ENCODE measurements around the gene SESN3.
"Not testable (repeated sequence)": the region's sequence is repeated elsewhere in the genome, so short reads cannot be mapped to it uniquely, and the experiment has no call there.

Gene SESN3

GRCh38 chr11:95231127-95231880 is at the start of gene SESN3:
SESN3 (minus strand) TSS chr11:95231202; CDS start chr11:95230860, 342 bp downstream.
- peak; percentile 98 for DNase-seq

GRCh38 chr11:95279921-95280868 is 49.2 kb upstream of the SESN3 start:
- DNase-seq: no peak

GRCh38 chr11:95277868-95278267 is 46.9 kb upstream of the SESN3 start:
- DNase-seq: no peak

DNA sequence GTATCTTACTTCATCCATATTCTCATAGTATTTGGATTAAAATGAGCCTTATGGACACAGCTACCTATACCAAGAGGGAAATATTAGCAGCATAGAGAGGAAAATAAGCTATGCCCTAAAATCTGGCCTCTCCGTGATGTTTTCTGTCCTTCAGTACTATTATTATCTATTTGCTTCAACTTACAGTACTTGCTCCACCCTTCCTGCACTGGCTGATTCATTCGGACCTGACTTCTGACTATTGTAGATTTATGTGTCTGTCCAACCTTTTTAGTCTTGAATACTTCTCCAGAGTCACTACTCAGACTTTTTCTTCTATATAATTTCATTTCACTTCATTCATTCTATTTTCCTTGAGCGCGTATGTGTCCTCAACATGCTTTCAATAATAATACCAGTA is 45.1 kb upstream of the SESN3 start:
- DNase-seq: no peak

- DNase-seq: not testable (repeated sequence)
Measured at GRCh38 chr11:95273618-95274017, 42.6 kb upstream of the SESN3 start.

GRCh38 chr11:95269036-95269819 is 38.2 kb upstream of the SESN3 start:
- no peak for DNase-seq

DNA sequence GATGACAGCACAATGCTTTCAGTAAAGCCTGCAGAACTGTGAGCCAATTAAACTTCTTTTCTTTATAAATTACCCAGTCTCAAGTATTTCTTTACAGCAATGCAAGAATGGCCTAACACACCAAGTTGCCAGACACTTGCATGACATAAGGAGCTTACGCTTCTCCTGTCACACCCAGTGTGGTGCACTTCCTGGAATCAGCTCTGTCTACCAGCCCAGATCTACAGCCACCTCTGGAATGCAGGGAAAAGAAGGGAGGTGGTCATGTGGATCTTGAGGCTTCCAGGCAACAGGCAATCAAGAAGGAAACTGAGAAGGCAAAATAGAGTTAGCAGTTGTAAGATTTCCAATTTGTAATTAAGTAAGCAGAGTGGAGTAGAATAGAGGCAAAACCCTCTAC is 37.4 kb upstream of the SESN3 start:
- DNase-seq: no peak

GRCh38 chr11:95267601-95268213 is 36.7 kb upstream of the SESN3 start:
- DNase-seq: no peak

DNA sequence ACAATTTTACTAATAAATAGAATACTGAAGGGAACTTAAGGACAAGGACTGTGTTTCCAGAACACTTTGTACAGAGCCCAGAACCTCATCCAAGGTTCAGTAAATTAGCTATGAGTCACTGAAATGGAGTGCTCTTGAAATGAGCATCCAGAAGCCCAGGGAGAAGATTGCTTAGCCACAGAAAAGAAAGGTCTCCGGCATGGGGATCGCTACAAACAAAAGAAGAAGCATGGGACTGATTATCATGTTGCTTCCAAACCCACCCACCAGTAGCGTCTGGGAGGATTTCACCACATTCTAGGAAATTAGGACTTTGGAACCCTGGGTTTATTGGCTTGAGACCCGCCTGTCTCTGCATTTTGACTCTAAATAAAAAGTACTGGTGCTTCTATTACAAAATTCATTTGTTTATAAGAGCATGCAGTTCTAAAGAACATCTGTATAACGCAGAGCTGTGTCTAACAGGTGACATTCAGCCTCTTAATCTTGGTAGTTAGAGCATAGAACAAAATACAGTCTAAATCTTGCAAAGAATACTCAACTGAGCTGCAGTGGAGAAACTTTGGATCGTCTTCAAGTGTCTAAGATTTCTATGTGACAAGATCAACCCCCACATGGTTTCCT is 35.9 kb upstream of the SESN3 start:
- DNase-seq: no peak

DNA sequence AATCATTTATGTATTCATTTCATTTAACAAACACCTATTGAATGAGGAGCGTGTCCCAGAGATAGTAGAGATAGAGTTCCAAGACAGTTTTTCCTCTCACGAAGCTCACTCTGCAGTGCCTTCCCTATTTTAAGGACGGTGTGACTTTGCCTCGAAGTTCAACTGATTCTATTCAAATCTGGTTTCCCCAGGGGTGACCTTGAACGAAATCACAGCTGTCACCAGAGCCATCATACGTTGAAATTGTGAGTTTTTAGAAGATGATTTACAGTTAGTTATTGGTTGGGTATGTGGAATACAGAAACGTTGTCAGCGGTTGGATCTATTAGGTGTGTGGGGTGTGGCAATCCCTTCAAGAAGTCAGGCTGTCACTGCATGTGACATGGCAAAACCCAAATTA is 33.9 kb upstream of the SESN3 start:
- DNase-seq: no peak

GRCh38 chr11:95262994-95263765 is 32.2 kb upstream of the SESN3 start:
- peak; percentile 23 for DNase-seq

DNA sequence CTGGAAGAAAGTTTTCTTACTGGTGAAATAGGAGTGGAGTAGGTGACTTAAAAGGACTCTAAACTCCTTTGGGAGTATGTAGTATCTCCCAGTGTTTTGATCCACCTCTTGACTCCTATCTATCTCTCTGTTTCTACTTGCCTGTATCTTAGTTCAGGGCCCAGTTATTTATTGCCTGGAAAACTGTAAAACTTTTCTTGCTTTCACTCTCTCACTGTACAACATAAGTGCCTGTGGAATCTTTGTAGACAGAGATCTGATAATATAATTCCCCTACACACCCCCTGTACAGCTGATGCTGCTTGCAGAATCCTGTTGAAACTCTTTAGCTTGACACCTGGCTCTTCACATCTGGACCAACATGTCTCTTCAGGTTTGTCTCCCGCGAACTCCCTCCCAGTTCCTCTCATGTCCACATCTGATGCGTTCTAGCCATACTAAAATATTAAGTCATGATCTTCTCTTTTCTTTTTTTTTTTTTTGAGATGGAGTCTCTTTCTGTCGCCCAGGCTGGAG is 26.5 kb upstream of the SESN3 start:
- no peak for DNase-seq

GRCh38 chr11:95256321-95256779 is 25.3 kb upstream of the SESN3 start:
- no peak for DNase-seq

- DNase-seq: no peak
Measured at GRCh38 chr11:95255251-95256145, 24.5 kb upstream of the SESN3 start.

GRCh38 chr11:95254716-95255115 is 23.7 kb upstream of the SESN3 start:
- DNase-seq: no peak

DNA sequence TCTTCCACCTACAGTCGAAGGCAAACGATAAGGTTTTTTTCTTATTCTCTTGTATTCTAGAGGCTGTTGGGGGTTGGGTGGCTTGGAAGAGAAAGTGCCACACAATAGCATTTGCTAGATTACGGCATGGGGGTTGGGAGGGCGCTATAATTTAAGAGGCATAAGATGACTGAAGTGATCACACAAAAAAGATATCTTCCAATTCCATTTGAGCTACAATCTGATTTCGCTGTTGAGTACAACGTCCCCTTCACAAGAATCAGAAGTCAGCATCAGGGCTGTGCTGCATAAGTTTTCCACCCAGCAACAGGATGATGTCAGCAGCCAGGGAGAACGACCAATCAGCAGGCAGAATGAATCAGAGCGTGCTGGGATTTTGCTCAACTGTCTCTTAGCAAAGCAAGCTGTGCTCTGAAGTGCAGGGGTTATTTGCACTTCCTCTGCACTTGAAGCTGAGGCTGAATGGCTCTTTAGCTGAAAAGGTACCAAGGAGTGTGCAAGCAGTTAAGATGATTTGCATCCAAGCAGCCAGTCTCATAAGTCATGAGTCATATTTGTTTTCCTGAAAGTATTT is 23.2 kb upstream of the SESN3 start:
- DNase-seq: peak; percentile 90

DNA sequence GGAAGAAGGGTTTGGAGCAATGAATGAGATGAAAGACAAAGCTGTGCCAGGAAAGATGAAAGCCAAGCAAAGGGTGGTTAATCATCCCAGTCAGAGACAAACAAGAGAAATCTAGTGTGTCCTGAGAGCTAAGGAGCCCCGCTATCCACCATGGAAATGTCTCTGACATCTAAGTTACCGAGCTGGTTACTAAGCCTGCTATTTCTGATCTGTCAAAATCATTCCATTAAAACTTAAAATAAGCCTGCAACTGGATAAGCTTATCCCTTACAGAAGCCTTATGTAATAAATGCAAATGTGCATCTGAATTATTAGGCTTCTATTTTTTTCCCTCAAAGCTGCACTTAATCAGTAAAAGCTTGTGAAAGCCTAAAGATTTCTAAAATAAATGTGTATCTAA is 22.1 kb upstream of the SESN3 start:
- no peak for DNase-seq

- DNase-seq: no peak
Measured at GRCh38 chr11:95252586-95252985, 21.6 kb upstream of the SESN3 start.

GRCh38 chr11:95251896-95252295 is 20.9 kb upstream of the SESN3 start:
- not testable (repeated sequence) for DNase-seq

All from activated CD4-positive, alpha-beta T cell treated with anti-CD3 and anti-CD28 coated beads, Interleukin-2, amount 50 U/mL, for 16 hours (primary cell).